ENCODE results near the gene TMEM169.
"Not testable (repeated sequence)": the region's sequence is repeated elsewhere in the genome, so short reads cannot be mapped to it uniquely, and the experiment has no call there.

TMEM169 gene

GRCh38 chr2:216072473-216072872 is 9.2 kb upstream of the TMEM169 start:
- DNase-seq, result no peak

- DNase-seq, result no peak
These were observed 7.9 kb upstream of the TMEM169 start for GRCh38 chr2:216073773-216074172.

- no peak for DNase-seq
These were observed 7.3 kb upstream of the TMEM169 start for GRCh38 chr2:216074380-216074779.

GRCh38 chr2:216074794-216075193 is 6.9 kb upstream of the TMEM169 start:
- DNase-seq, result no peak

GRCh38 chr2:216075510-216076485 is 5.9 kb upstream of the TMEM169 start:
- no peak for DNase-seq

GRCh38 chr2:216078776-216079175 is 2.9 kb upstream of the TMEM169 start:
- DNase-seq, result no peak

- DNase-seq, result not testable (repeated sequence)
These were observed 1.7 kb upstream of the TMEM169 start for GRCh38 chr2:216080048-216080447.

GRCh38 chr2:216081012-216081411 is 707 bp upstream of the TMEM169 start:
- no peak for DNase-seq

GRCh38 chr2:216082117-216082711 is 495 bp downstream of the TMEM169 start:
- no peak for DNase-seq

- DNase-seq, result peak; percentile 31
These were observed 1.1 kb downstream of the TMEM169 start for GRCh38 chr2:216082805-216083204.

- peak; percentile 34 for DNase-seq
These were observed 2.0 kb downstream of the TMEM169 start for GRCh38 chr2:216083464-216084281.

GRCh38 chr2:216084547-216084946 is 2.8 kb downstream of the TMEM169 start:
- peak; percentile 62 for DNase-seq

- no peak for DNase-seq
These were observed 4.6 kb downstream of the TMEM169 start for GRCh38 chr2:216086207-216086893.

GRCh38 chr2:216090369-216090786 is 8.7 kb downstream of the TMEM169 start:
- DNase-seq, result no peak

GRCh38 chr2:216092646-216093045 is 10.9 kb downstream of the TMEM169 start:
- no peak for DNase-seq

- no peak for DNase-seq
These were observed 13.0 kb downstream of the TMEM169 start for GRCh38 chr2:216094701-216095100.

- DNase-seq, result no peak
These were observed 17.0 kb downstream of the TMEM169 start for GRCh38 chr2:216098421-216099334.

GRCh38 chr2:216101109-216101508 is 19.4 kb downstream of the TMEM169 start:
- DNase-seq, result no peak

GRCh38 chr2:216103213-216103612 is 21.5 kb downstream of the TMEM169 start:
- no peak for DNase-seq

GRCh38 chr2:216104691-216105090 is 23.0 kb downstream of the TMEM169 start:
- DNase-seq, result no peak

- no peak for DNase-seq
These were observed 25.6 kb downstream of the TMEM169 start for GRCh38 chr2:216107320-216107719.
